ENCODE results near the gene CDH23. TPM values are rescaled to one million over a fixed set of nuclear protein-coding genes. Genes with fewer than 3 reads are reported as not detected.

CDH23 gene
- total RNA-seq, 2 donors from 2014 or later: 3.9 to 4.4 TPM

GRCh38 chr10:71782221-71782916 is 385.6 kb downstream of the CDH23 start:
- H3K27ac ChIP-seq: no peak overlapping the region

GRCh38 chr10:71782917-71783490 is 386.3 kb downstream of the CDH23 start:
- Histone ChIP-seq H3K36me3 (no peaks in the 10 kb centered on the region), H3K27me3 (no peaks in the 10 kb centered on the region), H3K27ac (no peak overlapping the region), H3K4me3 (no peak overlapping the region), H3K4me1 (peaks cover 0 to 13% of the 10 kb centered on the region in 2 donors), H3K9me3 (no peaks in the 10 kb centered on the region)
- TF ChIP-seq CTCF (IDR thresholded peaks at IDR 0.05): no peak
- DNase-seq (ENCODE audit: low spot score): no peak

More at GRCh38 chr10:71782221-71782916, 385.6 kb downstream of the CDH23 start:
- no peaks in the 10 kb centered on the region for H3K27me3 ChIP-seq
- H3K36me3 ChIP-seq: no peaks in the 10 kb centered on the region
- no peak overlapping the region for H3K4me3 ChIP-seq
- peaks cover 0 to 13% of the 10 kb centered on the region in 2 donors for H3K4me1 ChIP-seq
- TF ChIP-seq CTCF (IDR thresholded peaks at IDR 0.05): no peak
- DNase-seq (ENCODE audit: low spot score): no peak
- H3K9me3 ChIP-seq: no peaks in the 10 kb centered on the region

- Histone ChIP-seq H3K9me3 (no peaks in the 10 kb centered on the region), H3K36me3 (no peaks in the 10 kb centered on the region), H3K4me1 (peaks cover 0 to 13% of the 10 kb centered on the region in 2 donors), H3K27me3 (no peaks in the 10 kb centered on the region), H3K4me3 (no peak overlapping the region), H3K27ac (no peak overlapping the region)
- no peak for DNase-seq (ENCODE audit: low spot score)
- no peak for TF ChIP-seq CTCF (IDR thresholded peaks at IDR 0.05)
These were observed 387.4 kb downstream of the CDH23 start for GRCh38 chr10:71783917-71784678.

- DNase-seq (ENCODE audit: low spot score): no peak
- TF ChIP-seq CTCF (IDR thresholded peaks at IDR 0.05): no peak
- Histone ChIP-seq H3K4me3 (no peak overlapping the region), H3K4me1 (peaks cover 0 to 13% of the 10 kb centered on the region in 2 donors), H3K27me3 (no peaks in the 10 kb centered on the region), H3K9me3 (no peaks in the 10 kb centered on the region), H3K27ac (no peak overlapping the region), H3K36me3 (no peaks in the 10 kb centered on the region)
These were observed 388.1 kb downstream of the CDH23 start for GRCh38 chr10:71784679-71785272.

- TF ChIP-seq CTCF (IDR thresholded peaks at IDR 0.05): no peak
These were observed 392.2 kb downstream of the CDH23 start for GRCh38 chr10:71788954-71789353.

More at GRCh38 chr10:71788954-71789353, 392.2 kb downstream of the CDH23 start:
- Histone ChIP-seq H3K4me3 (no peak overlapping the region), H3K9me3 (no peaks in the 10 kb centered on the region), H3K4me1 (no peaks in the 10 kb centered on the region), H3K27ac (no peak overlapping the region), H3K36me3 (no peaks in the 10 kb centered on the region), H3K27me3 (no peaks in the 10 kb centered on the region)
- DNase-seq (ENCODE audit: low spot score): no peak

All from right atrium auricular region (tissue), 2 donors.